Liver (tissue), 9 donors: Measurements from ENCODE around the gene PPM1M. TPM values are rescaled to one million over a fixed set of nuclear protein-coding genes. Genes with fewer than 3 reads are reported as not detected.
A peak's percentile ranks its signal among the peaks of the same experiment; 100 is the strongest.

Experiments used
- DNase-seq: peaks from one replicate; pipeline ENCODE4 v3.0.0-alpha.2; 2017; ENCODE audit warnings: low spot score
- H3K27ac ChIP-seq, 2 donors: one replicate each; pipeline ENCODE4 v1.7.0; 2013; ENCODE audit warnings: inconsistent platforms in 2 of 2, low read length in 2 of 2, control low read depth in 1 of 2, low read depth in 1 of 2, mild to moderate bottlenecking in 1 of 2
- H3K27me3 ChIP-seq, 4 donors: one replicate each; pipeline versions ENCODE4 v1.6.1 to v1.7.0; 2013; ENCODE audit warnings: low read length in 3 of 4, inconsistent platforms in 1 of 4, mild to moderate bottlenecking in 1 of 4, moderate library complexity in 1 of 4; ENCODE audit not compliant: control insufficient read depth in 4 of 4, insufficient read depth in 4 of 4
- H3K36me3 ChIP-seq, 4 donors: one replicate each; pipeline versions ENCODE4 v1.6.1 to v1.7.0; 2013; ENCODE audit warnings: low read length in 3 of 4, mild to moderate bottlenecking in 3 of 4, low read depth in 1 of 4, moderate library complexity in 1 of 4; ENCODE audit not compliant: control insufficient read depth in 4 of 4, insufficient read depth in 3 of 4
- H3K4me1 ChIP-seq, 4 donors: one replicate each; pipeline versions ENCODE4 v1.6.1 to v1.7.0; 2013; ENCODE audit warnings: low read length in 3 of 4, mild to moderate bottlenecking in 3 of 4, moderate library complexity in 1 of 4; ENCODE audit not compliant: control insufficient read depth in 4 of 4, insufficient read depth in 4 of 4
- H3K4me3 ChIP-seq, 3 donors: one replicate each; pipeline versions ENCODE4 v1.6.1 to v1.7.0; 2013; ENCODE audit warnings: low read length in 3 of 3, control low read depth in 1 of 3, low read depth in 1 of 3, mild to moderate bottlenecking in 1 of 3
- H3K9ac ChIP-seq, 2 donors: one replicate each; pipeline ENCODE4 v1.7.0; 2013; ENCODE audit warnings: low read length in 2 of 2, mild to moderate bottlenecking in 2 of 2, moderate library complexity in 2 of 2, control low read depth in 1 of 2, low read depth in 1 of 2
- H3K9me3 ChIP-seq, 4 donors: one replicate each; pipeline versions ENCODE4 v1.6.1 to v1.7.0; 2013; ENCODE audit warnings: low read length in 3 of 4; ENCODE audit not compliant: control insufficient read depth in 4 of 4
- ATF3 ChIP-seq: IDR thresholded peaks from 2 replicates; pipeline ENCODE4 v1.6.1; 2016; ENCODE audit warnings: antibody characterized with exemption
- CTCF ChIP-seq: fragments of 150-350 bp; IDR thresholded peaks from 2 replicates; pipeline ENCODE4 v1.5.1; 2017; ENCODE audit warnings: improper control_type of control experiment, low read depth, low read length; ENCODE audit not compliant: missing input control
- FOXA1 ChIP-seq: IDR thresholded peaks from 2 replicates; pipeline ENCODE4 v1.6.1; 2016; ENCODE audit warnings: antibody characterized with exemption
- FOXA2 ChIP-seq: IDR thresholded peaks from 2 replicates; pipeline ENCODE4 v1.6.1; 2016; ENCODE audit warnings: antibody characterized with exemption
- GABPA ChIP-seq, 2 donors: IDR thresholded peaks in 1 of 2; conservative IDR thresholded peaks in 1 of 2; 2 replicates each; pipeline ENCODE4 v1.6.1; 2016; ENCODE audit warnings: antibody characterized with exemption in 2 of 2, mild to moderate bottlenecking in 1 of 2, moderate library complexity in 1 of 2
- HNF4A ChIP-seq, 2 donors: conservative IDR thresholded peaks; 2 replicates each; pipeline ENCODE4 v1.6.1; 2016; ENCODE audit warnings: antibody characterized with exemption in 2 of 2, mild to moderate bottlenecking in 2 of 2
- HNF4G ChIP-seq: IDR thresholded peaks from 2 replicates; pipeline ENCODE4 v1.6.1; 2016; ENCODE audit warnings: antibody characterized with exemption
- JUND ChIP-seq, 2 donors: IDR thresholded peaks; 2 replicates each; pipeline ENCODE4 v1.6.1; 2016; ENCODE audit warnings: antibody characterized with exemption in 2 of 2
- MAX ChIP-seq: IDR thresholded peaks from 2 replicates; pipeline ENCODE4 v1.6.1; 2016; ENCODE audit warnings: antibody characterized with exemption
- NR2F2 ChIP-seq: IDR thresholded peaks from 2 replicates; pipeline ENCODE4 v1.6.1; 2016; ENCODE audit warnings: antibody characterized with exemption
- RAD21 ChIP-seq, 2 donors: IDR thresholded peaks; 2 replicates each; pipeline ENCODE4 v1.6.1; 2016; ENCODE audit warnings: antibody characterized with exemption in 2 of 2, mild to moderate bottlenecking in 2 of 2
- REST ChIP-seq: IDR thresholded peaks from 2 replicates; pipeline ENCODE4 v1.6.1; 2016; ENCODE audit warnings: antibody characterized with exemption, mild to moderate bottlenecking
- RXRA ChIP-seq, 2 donors: IDR thresholded peaks; 2 replicates each; pipeline ENCODE4 v1.6.1; 2017 to 2018; ENCODE audit warnings: antibody characterized with exemption in 2 of 2, mild to moderate bottlenecking in 1 of 2
- SP1 ChIP-seq: IDR thresholded peaks from 2 replicates; pipeline ENCODE4 v1.6.1; 2018; ENCODE audit warnings: antibody characterized with exemption, mild to moderate bottlenecking
- TAF1 ChIP-seq: conservative IDR thresholded peaks from 2 replicates; pipeline ENCODE4 v1.6.1; 2016; ENCODE audit warnings: antibody characterized with exemption, mild to moderate bottlenecking
- YY1 ChIP-seq: IDR thresholded peaks from 2 replicates; pipeline ENCODE4 v1.6.1; 2016; ENCODE audit warnings: antibody characterized with exemption, mild to moderate bottlenecking
- ZBTB33 ChIP-seq: IDR thresholded peaks from 2 replicates; pipeline ENCODE4 v1.6.1; 2016; ENCODE audit warnings: antibody characterized with exemption
- WGBS: extraction: QIAGEN DNeasy Blood & Tissue Kit; methylation state at CpG from one replicate; pipeline ENCODE4 v1.1.7; 2013; 5-methylcytosine and 5-hydroxymethylcytosine counted together
- polyA plus RNA-seq, 2 donors: library from polyadenylated mRNA; stranded (reverse) in 1 of 2; unstranded in 1 of 2; fragments of 200-250 nt in 1 of 2; fragments of >200 nt in 1 of 2; fragmentation: Nextera tagmentation in 1 of 2; extraction: Ambion mirVana in 1 of 2; gene quantifications; one replicate each; pipeline versions ENCODE4 v1.2.1 to v1.2.3, GENCODE V29; 2013 to 2015
- total RNA-seq, 2 donors: library from RNA; depleted of rRNA; stranded (reverse); fragments of >200 nt; gene quantifications; one replicate each; pipeline ENCODE4 v1.2.3, GENCODE V29; 2014
- donor health status: healthy.
- donor health status: healthy.
- donor health status: healthy.
- donor health status: healthy.
- donor health status: healthy.

The PPM1M gene
- total and polyA plus RNA-seq, 4 donors = 2.8 to 5.5 (median 4.6) TPM

- no peak for TF ChIP-seq NR2F2
- no peak for TF ChIP-seq FOXA2
- TF ChIP-seq RXRA (IDR thresholded peaks at IDR 0.05) = no peak
- TF ChIP-seq ZBTB33 = no peak
- no peak for TF ChIP-seq GABPA (IDR thresholded peaks at IDR 0.05 in 1 of 2, conservative IDR thresholded peaks at IDR 0.05 in 1 of 2)
- no peak for TF ChIP-seq JUND (IDR thresholded peaks at IDR 0.05)
- TF ChIP-seq TAF1 = no peak
- TF ChIP-seq HNF4G = no peak
- no peak for TF ChIP-seq ATF3
- TF ChIP-seq HNF4A (conservative IDR thresholded peaks at IDR 0.05) = no peak
- TF ChIP-seq CTCF = no peak
- no peak for TF ChIP-seq MAX
- TF ChIP-seq SP1 = no peak
- no peak for TF ChIP-seq YY1
- no peak for TF ChIP-seq FOXA1
- TF ChIP-seq RAD21 (IDR thresholded peaks at IDR 0.05) = no peak
- TF ChIP-seq REST = no peak
- peaks cover 0 to 14% (median 7%) of the 10 kb centered on the region in 4 donors for H3K36me3 ChIP-seq
- H3K4me1 ChIP-seq = peaks cover 21 to 78% (median 59%) of the 10 kb centered on the region in 4 donors
- no peak for DNase-seq
- no peaks in the 10 kb centered on the region for H3K27me3 ChIP-seq
- no peak overlapping the region for H3K4me3 ChIP-seq
- 84% methylated on average over 15 of the region's 15 CpGs for WGBS
- H3K9me3 ChIP-seq = no peaks in the 10 kb centered on the region
- no peak overlapping the region for H3K9ac ChIP-seq
- peak overlapping the region; percentile 29 to 85 for H3K27ac ChIP-seq
Observed at GRCh38 chr3:52234516-52235447, 10.8 kb upstream of the PPM1M start.
